Measurements from ENCODE around the gene GJC3. TPM values are rescaled to one million over a fixed set of nuclear protein-coding genes. Genes with fewer than 3 reads are reported as not detected.

Gene GJC3
- total RNA-seq, 1 experiment from 2014 or later, result 2.3 TPM

DNA sequence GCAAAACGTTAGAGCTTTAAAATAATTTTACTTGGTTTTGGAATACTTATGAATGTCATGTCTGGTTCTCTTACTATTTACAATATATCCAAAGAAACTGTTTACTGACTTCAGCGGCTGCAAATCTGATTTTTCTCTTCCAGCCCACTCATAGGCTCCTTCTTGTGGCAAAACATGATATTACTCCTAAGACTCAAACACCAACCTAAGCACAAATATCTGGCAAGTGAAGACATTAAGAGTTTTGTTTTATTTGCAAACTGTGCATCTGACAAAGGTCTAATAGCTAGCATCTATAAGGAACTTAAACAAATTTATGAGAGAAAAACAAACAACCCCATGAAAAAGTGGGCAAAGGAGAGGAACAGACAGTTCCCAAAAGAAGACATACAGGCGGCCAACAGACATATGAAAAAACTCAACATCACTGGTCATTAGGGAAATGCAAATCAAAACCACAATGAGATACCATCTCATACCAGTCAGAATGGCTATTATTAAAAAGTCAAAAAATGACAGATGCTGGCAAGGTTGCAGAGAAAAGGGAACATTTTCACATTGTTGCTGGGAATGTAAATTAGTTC, 20.3 kb upstream of the GJC3 start:
- Mint-ChIP-seq H3K36me3 (ENCODE audit: insufficient read depth in 1 of 3, low read depth in 3 of 3) (peaks cover 18 to 42% (median 29%) of the 10 kb centered on the region in 3 experiments), H3K4me1 (peaks cover 11 to 17% of the 10 kb centered on the region in 2 experiments), H3K27ac (no peak overlapping the region; a peak in 1 of 7 replicates), H3K9me3 (peaks cover 36 to 42% of the 10 kb centered on the region in 2 experiments), H3K4me3 (no peak overlapping the region), H3K27me3 (ENCODE audit: low read depth) (peaks cover 4% of the 10 kb centered on the region; the same call in 1 of the 2 replicates)
- Histone ChIP-seq H2BK20ac (ENCODE audit: low read depth, low read length, poor library complexity, severe bottlenecking) (no peak overlapping the region), H3K18ac (ENCODE audit: insufficient read length, low read depth, low read length) (no peak overlapping the region), H3K79me2 (ENCODE audit: insufficient read depth, low read length) (no peaks in the 10 kb centered on the region), H3K9me3 (ENCODE audit: control insufficient read depth, low read depth, low read length) (no peaks in the 10 kb centered on the region), H3K56ac (ENCODE audit: insufficient read length, low read depth, low read length) (no peak overlapping the region), H3K4me1 (ENCODE audit: insufficient read depth, low read length) (peaks cover 6% of the 10 kb centered on the region; the same call in 1 of the 2 replicates), H4K5ac (ENCODE audit: insufficient read length, low read depth, low read length) (no peak overlapping the region), H4K20me1 (ENCODE audit: control insufficient read depth, insufficient read depth, insufficient read length) (no peaks in the 10 kb centered on the region), H2BK120ac (ENCODE audit: low read depth, low read length, poor library complexity, severe bottlenecking) (no peak overlapping the region), H3K4ac (ENCODE audit: low read depth, low read length) (no peak overlapping the region), H2AFZ (ENCODE audit: low read length) (no peak overlapping the region), H3K27me3 (ENCODE audit: insufficient read depth, low read length) (no peaks in the 10 kb centered on the region), H3K79me1 (ENCODE audit: insufficient read depth, low read depth, low read length, poor library complexity, severe bottlenecking) (no peaks in the 10 kb centered on the region), H3K4me2 (ENCODE audit: insufficient read depth, insufficient read length, low read length) (no peak overlapping the region), H3K23me2 (ENCODE audit: insufficient read length, low read depth, low read length, poor library complexity, severe bottlenecking) (no peaks in the 10 kb centered on the region), H3K23ac (ENCODE audit: insufficient read length, low read depth, low read length) (no peak overlapping the region), H3K27ac (ENCODE audit: insufficient read length, low read depth, low read length) (no peak overlapping the region), H3K14ac (ENCODE audit: insufficient read depth, low read length) (no peak overlapping the region), H3T11ph (ENCODE audit: low read length) (no peak overlapping the region), H2AK5ac (ENCODE audit: insufficient read length, low read length) (no peak overlapping the region), H2BK5ac (ENCODE audit: insufficient read length, low read length) (no peak overlapping the region), H2BK12ac (ENCODE audit: insufficient read length, low read depth, low read length) (no peak overlapping the region), H2BK15ac (ENCODE audit: low read depth, low read length) (no peak overlapping the region), H3K9ac (ENCODE audit: extremely low read depth, insufficient read length, low read length) (no peak overlapping the region), H4K91ac (ENCODE audit: insufficient read length, low read depth, low read length) (no peak overlapping the region), H4K8ac (replicated peaks; ENCODE audit: insufficient read length, low read depth, low read length) (no peak overlapping the region)
- no peak for DNase-seq
- WGBS (ENCODE audit: extremely low coverage, insufficient read length, low lambda C conversion rate), result no CpG with 5 or more reads among the region's 3 CpGs
- TF ChIP-seq, protein P1, sequence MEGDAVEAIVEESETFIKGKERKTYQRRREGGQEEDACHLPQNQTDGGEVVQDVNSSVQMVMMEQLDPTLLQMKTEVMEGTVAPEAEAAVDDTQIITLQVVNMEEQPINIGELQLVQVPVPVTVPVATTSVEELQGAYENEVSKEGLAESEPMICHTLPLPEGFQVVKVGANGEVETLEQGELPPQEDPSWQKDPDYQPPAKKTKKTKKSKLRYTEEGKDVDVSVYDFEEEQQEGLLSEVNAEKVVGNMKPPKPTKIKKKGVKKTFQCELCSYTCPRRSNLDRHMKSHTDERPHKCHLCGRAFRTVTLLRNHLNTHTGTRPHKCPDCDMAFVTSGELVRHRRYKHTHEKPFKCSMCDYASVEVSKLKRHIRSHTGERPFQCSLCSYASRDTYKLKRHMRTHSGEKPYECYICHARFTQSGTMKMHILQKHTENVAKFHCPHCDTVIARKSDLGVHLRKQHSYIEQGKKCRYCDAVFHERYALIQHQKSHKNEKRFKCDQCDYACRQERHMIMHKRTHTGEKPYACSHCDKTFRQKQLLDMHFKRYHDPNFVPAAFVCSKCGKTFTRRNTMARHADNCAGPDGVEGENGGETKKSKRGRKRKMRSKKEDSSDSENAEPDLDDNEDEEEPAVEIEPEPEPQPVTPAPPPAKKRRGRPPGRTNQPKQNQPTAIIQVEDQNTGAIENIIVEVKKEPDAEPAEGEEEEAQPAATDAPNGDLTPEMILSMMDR (conservative IDR thresholded peaks at IDR 0.05), result peak; percentile 55
